Neural cell (in vitro differentiated cells): ENCODE results near the gene CELF5. TPM values are rescaled to one million over a fixed set of nuclear protein-coding genes. Genes with fewer than 3 reads are reported as not detected.
A peak's percentile ranks its signal among the peaks of the same experiment; 100 is the strongest.

ENCODE experiments used
- H2AFZ ChIP-seq: fragments of 200-600, 300-800 bp; sonication (generic), shearing (Covaris generic); 2 replicates; pipeline ENCODE4 v1.6.0; 2014; ENCODE audit warnings: low read depth, mild to moderate bottlenecking, antibody characterized with exemption, low read length, moderate library complexity
- H3F3A ChIP-seq: fragments of 200-600 bp; shearing (Covaris generic); 2 replicates; pipeline ENCODE4 v1.6.1; 2016; ENCODE audit warnings: mild to moderate bottlenecking, moderate library complexity, mixed read lengths, antibody characterized with exemption, low read length; ENCODE audit not compliant: insufficient read depth, poor library complexity, severe bottlenecking
- H3K27ac ChIP-seq: fragments of 200-600, 300-800 bp; sonication (generic), shearing (Covaris generic); 2 replicates; pipeline ENCODE4 v1.5.1; 2014; ENCODE audit warnings: mild to moderate bottlenecking, low read length, moderate library complexity
- H3K27me3 ChIP-seq: fragments of 300-800, 200-600 bp; sonication (generic), shearing (Covaris generic); 2 replicates; pipeline ENCODE4 v1.6.0; 2014; ENCODE audit warnings: mild to moderate bottlenecking, low read depth, low read length, moderate library complexity; ENCODE audit not compliant: insufficient read depth
- H3K36me3 ChIP-seq: fragments of 300-800, 200-600 bp; sonication (generic), shearing (Covaris generic); 2 replicates; pipeline ENCODE4 v1.5.1; 2014; ENCODE audit warnings: mild to moderate bottlenecking, antibody characterized with exemption, low read length, moderate library complexity; ENCODE audit not compliant: insufficient read depth
- H3K4me2 ChIP-seq: fragments of 300-800, 200-600 bp; sonication (generic), shearing (Covaris generic); 2 replicates; pipeline ENCODE4 v1.6.0; 2014; ENCODE audit warnings: mild to moderate bottlenecking, low read length
- H3K4me3 ChIP-seq: fragments of 300-800, 200-600 bp; sonication (generic), shearing (Covaris generic); 2 replicates; pipeline ENCODE4 v1.5.1; 2014; ENCODE audit warnings: mild to moderate bottlenecking, low read length, moderate library complexity
- H3K79me2 ChIP-seq: fragments of 200-600 bp; shearing (Covaris generic); replicated peaks from 2 replicates; pipeline ENCODE4 v1.6.0; 2014; ENCODE audit warnings: mild to moderate bottlenecking, low read length, moderate library complexity; ENCODE audit not compliant: insufficient read depth
- H3K9ac ChIP-seq: fragments of 300-800, 200-600 bp; sonication (generic), shearing (Covaris generic); 2 replicates; pipeline ENCODE4 v1.6.1; 2016; ENCODE audit warnings: mild to moderate bottlenecking, low read length, mixed read lengths
- H3K9me2 ChIP-seq: fragments of 200-600 bp; shearing (Covaris generic); 2 replicates; pipeline ENCODE4 v1.6.1; 2016; ENCODE audit warnings: mild to moderate bottlenecking, low read length, mixed read lengths; ENCODE audit not compliant: insufficient read depth
- H3K9me3 ChIP-seq: fragments of 200-600, 300-800 bp; sonication (generic), shearing (Covaris generic); 2 replicates; pipeline ENCODE4 v1.6.1; 2016; ENCODE audit warnings: mild to moderate bottlenecking, mixed run types, low read length, moderate library complexity, mixed read lengths
- H4K20me1 ChIP-seq: fragments of 200-600 bp; shearing (Covaris generic); 2 replicates; pipeline ENCODE4 v1.6.1; 2016; ENCODE audit warnings: mild to moderate bottlenecking, mixed run types; ENCODE audit not compliant: insufficient read depth
- CTCF ChIP-seq: fragments of 450-650 bp; IDR thresholded peaks from 2 replicates; pipeline ENCODE4 v1.5.1; 2014; ENCODE audit warnings: antibody characterized with exemption, mild to moderate bottlenecking, moderate library complexity; ENCODE audit not compliant: poor library complexity, severe bottlenecking
- EP300 ChIP-seq: fragments of 450-650 bp; conservative IDR thresholded peaks from 2 replicates; pipeline ENCODE4 v1.6.1; 2014; ENCODE audit warnings: antibody characterized with exemption, mild to moderate bottlenecking, moderate library complexity; ENCODE audit not compliant: poor library complexity, severe bottlenecking
- EZH2 ChIP-seq: fragments of 200-600, 300-800 bp; shearing (Covaris generic), sonication (generic); IDR thresholded peaks from 2 replicates; pipeline ENCODE4 v1.6.1; 2014; ENCODE audit warnings: antibody characterized with exemption, low read length, borderline replicate concordance, mild to moderate bottlenecking; ENCODE audit not compliant: insufficient read depth, poor library complexity, severe bottlenecking
- MXI1 ChIP-seq: fragments of 450-650 bp; conservative IDR thresholded peaks from 2 replicates; pipeline ENCODE4 v1.6.1; 2014; ENCODE audit warnings: antibody characterized with exemption, mild to moderate bottlenecking; ENCODE audit not compliant: poor library complexity, severe bottlenecking
- POLR2AphosphoS5 ChIP-seq: IDR thresholded peaks from 2 replicates; pipeline ENCODE4 v1.6.1; 2012
- RAD21 ChIP-seq: fragments of 450-650 bp; conservative IDR thresholded peaks from 2 replicates; pipeline ENCODE4 v1.6.1; 2014; ENCODE audit warnings: antibody characterized with exemption, mild to moderate bottlenecking, moderate library complexity
- REST ChIP-seq: IDR thresholded peaks from 2 replicates; pipeline ENCODE4 v1.6.1; 2012; ENCODE audit warnings: borderline replicate concordance
- SMC3 ChIP-seq: fragments of 450-650 bp; conservative IDR thresholded peaks from 2 replicates; pipeline ENCODE4 v1.6.1; 2014; ENCODE audit warnings: antibody characterized with exemption, mild to moderate bottlenecking, moderate library complexity; ENCODE audit not compliant: poor library complexity
- TAF1 ChIP-seq: IDR thresholded peaks from 2 replicates; pipeline ENCODE4 v1.6.1; 2012; ENCODE audit warnings: low read depth
- polyA plus RNA-seq: library from polyadenylated mRNA; depleted of rRNA; stranded (reverse); fragments of >200 nt; gene quantifications from 2 replicates; pipeline ENCODE4 v1.2.3, GENCODE V29; 2014

The CELF5 gene
- polyA plus RNA-seq, 1 donor from 2014 or later = 130 TPM

DNA sequence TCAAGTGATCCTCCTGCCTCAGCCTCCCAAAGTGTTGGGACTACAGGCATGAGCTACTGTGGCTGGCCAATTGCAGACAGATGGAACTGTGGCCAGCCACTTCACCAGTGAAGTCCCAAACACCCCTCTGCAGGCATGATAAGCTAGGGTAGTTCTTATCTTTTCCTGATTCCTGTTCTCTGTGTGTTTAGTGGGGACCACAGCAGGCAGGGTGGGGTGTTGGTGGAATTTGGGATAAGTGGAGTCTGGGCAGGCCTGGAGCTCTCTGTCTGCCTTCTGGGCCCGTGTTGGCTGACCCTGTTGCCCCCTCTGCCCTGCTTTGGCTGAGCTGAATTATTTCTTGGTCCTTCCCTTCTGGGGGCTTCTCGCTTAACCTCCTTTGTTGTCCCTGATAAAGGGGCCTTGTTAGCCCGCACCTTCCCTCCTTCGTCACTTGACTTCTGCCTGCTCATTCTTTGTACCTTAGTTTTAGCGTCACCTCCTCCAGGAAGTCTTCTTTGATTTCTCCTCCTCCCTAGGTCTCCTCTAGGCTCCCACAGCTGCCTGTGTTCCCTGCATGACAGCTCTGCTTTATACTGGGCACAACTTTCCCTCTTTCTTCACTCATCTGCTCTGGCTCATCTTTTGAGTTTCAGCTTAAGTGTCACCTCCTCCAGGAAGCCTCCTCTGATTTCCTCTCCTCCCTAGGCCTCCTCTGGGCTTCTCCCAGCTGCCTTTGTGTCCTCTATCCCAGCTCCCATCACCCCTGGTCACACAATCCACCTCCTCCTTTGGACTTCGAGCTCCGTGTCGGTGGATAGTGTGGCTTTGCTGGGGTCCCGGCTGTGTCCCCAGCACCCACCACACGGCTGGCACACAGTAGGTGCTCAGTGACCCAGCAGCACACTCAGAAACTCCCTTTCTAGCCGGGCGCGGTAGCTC is 40.5 kb upstream of the CELF5 start:
- no peak overlapping the region for H3K4me3 ChIP-seq
- H2AFZ ChIP-seq = peak overlapping the region; percentile 78
- H3K9me3 ChIP-seq = no peaks in the 10 kb centered on the region
- no peaks in the 10 kb centered on the region for H3K27me3 ChIP-seq
- no peak overlapping the region for H3K4me2 ChIP-seq
- no peaks in the 10 kb centered on the region for H4K20me1 ChIP-seq
- H3K27ac ChIP-seq = no peak overlapping the region
- no peaks in the 10 kb centered on the region for H3F3A ChIP-seq
- no peaks in the 10 kb centered on the region for H3K9me2 ChIP-seq
- no peak for TF ChIP-seq EP300
- TF ChIP-seq MXI1 = no peak
- TF ChIP-seq POLR2AphosphoS5 = no peak
- no peak for TF ChIP-seq EZH2
- TF ChIP-seq SMC3 = no peak
- TF ChIP-seq RAD21 = no peak
- TF ChIP-seq TAF1 = no peak
- TF ChIP-seq REST = no peak
- TF ChIP-seq CTCF = no peak
- no peaks in the 10 kb centered on the region for H3K36me3 ChIP-seq
- peaks cover 10% of the 10 kb centered on the region for H3K79me2 ChIP-seq
- H3K9ac ChIP-seq = no peak overlapping the region

DNA sequence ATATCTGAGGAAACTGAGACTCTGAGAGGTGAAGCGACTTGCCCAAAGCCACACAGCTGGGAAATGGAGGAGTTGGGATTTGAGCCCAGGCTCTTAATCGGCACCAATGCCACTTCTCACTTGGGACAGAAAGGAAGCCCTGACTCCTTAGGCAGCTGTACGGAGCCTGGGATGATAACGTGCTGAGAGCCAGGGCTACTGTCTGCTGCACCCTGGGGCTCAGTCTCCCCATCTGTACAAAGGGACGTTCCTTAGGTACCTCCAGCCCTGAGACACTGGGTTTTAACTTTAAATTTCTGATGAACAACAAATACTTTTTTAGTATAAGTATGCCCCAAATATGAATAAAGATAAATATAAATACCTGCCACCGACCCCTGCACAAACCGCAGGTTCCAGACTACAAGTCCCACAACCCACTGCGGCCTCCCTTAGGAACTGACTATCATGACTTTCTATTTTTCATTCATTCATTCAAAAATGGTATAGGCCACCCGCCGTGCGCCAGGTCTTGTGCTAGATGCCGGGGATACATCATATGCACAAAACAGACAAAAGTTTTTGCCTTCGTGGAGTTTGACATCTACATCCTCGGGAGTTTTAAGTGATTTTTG is 39.5 kb upstream of the CELF5 start:
- Histone ChIP-seq H3K27me3 (no peaks in the 10 kb centered on the region), H3K36me3 (no peaks in the 10 kb centered on the region), H3K9me2 (no peaks in the 10 kb centered on the region), H4K20me1 (no peaks in the 10 kb centered on the region), H3K4me2 (no peak overlapping the region), H3K9me3 (no peaks in the 10 kb centered on the region), H3K79me2 (peaks cover 10% of the 10 kb centered on the region), H3F3A (no peaks in the 10 kb centered on the region), H3K4me3 (peak overlapping the region; percentile 98), H3K9ac (peak overlapping the region; percentile 72), H3K27ac (peak overlapping the region; percentile 61), H2AFZ (peak overlapping the region; percentile 78)
- TF ChIP-seq SMC3 (no peak), TAF1 (no peak), EZH2 (no peak), CTCF (no peak), REST (no peak), EP300 (no peak)
